ENCODE measurements around the gene DYSF.

DYSF gene

GRCh38 chr2:71664161-71664560, 210.8 kb downstream of the DYSF start:
- DNase-seq = no peak

- DNase-seq = no peak
Observed at GRCh38 chr2:71665168-71666093, 212.1 kb downstream of the DYSF start.

DNA sequence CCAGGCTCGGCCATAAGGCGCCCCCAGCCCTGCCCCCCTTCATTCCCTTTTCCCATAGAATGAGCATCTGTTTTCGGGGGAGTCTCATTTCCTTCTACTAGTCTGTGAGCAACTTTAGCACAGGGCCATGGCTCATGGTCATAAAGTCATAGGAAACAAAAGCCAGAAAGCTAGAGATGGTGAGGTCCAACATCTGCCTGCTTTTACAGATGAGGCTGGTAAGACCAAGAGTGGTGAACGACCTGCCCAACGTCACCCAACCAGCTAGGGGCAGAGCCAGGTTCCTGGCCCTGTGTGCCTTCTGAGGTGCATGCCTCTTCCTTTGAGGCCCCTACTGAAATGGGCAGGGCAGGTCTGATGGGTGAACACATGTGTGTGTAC, 212.7 kb downstream of the DYSF start:
- no peak for DNase-seq

DNA sequence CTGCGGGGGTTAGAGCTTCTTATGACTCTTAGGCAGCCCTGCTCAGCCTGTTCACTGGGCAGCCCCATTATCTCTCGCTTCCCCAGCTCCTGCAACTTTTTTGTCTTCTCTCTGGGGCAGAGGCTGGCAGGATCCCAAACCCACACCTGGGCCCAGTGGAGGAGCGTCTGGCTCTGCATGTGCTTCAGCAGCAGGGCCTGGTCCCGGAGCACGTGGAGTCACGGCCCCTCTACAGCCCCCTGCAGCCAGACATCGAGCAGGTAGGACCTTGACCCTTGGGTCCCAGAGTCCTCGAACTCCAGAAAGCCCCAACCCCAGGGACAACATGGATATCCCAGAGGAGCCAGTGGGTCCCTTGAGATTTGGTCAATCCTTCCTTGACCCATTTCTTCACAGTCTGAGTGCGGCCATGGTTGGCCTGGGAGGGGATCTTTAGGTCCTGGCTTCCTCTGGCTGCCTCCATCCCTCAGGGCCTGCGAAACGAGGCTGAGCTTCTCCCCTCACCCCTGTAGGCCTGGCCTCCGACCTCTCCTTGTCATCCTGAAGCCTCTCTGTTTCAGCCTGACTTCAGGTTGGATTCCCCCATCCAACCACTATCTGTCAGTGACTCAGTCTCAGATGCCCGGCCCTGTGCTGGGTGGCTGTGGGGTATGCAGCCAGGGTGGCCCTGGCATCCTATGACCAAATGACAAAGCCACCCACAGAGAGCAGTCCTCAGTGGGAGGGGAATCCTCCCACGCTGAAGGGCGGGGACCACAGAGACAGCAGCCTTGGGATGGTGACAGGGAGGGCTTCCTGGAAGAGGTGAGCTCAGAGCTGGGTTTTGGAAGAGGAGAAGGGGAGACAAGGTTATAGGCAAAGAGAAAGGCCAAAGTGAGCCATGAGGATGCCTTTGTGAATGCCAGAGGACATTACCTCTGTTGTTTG, 214.2 kb downstream of the DYSF start:
- DNase-seq = no peak

DNA sequence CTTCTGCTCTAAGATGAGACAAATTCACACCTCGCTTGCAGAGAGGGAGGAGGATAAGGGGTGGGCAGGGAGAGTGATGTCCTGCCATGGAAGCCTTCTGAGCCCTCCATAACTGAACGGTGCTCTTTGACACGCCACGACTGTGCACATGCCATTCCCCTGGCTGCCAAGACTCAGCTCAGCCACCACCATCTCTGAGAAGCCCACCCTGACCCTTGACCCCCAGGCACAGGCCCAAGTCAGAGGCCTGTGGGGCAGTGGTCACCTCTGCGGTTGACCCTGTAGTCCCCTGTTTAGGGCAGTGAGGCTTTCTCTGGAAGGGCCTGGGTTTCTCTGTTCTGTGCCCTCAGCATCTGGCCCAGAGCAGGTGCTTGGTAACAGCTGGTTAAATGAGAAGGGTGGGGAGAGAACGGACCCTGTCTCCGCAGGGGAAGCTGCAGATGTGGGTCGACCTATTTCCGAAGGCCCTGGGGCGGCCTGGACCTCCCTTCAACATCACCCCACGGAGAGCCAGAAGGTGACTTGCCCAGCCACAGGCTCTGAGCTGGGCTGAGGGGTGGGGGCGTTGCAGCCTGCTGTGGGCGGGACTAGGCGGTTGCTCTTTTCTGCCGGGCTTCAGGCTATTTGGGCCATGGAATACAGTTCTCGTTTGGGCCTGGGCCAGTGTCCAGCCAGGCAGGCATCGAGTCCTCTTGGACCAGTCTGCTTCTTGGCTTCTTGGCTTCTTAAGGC, 215.1 kb downstream of the DYSF start:
- DNase-seq = no peak

DNA sequence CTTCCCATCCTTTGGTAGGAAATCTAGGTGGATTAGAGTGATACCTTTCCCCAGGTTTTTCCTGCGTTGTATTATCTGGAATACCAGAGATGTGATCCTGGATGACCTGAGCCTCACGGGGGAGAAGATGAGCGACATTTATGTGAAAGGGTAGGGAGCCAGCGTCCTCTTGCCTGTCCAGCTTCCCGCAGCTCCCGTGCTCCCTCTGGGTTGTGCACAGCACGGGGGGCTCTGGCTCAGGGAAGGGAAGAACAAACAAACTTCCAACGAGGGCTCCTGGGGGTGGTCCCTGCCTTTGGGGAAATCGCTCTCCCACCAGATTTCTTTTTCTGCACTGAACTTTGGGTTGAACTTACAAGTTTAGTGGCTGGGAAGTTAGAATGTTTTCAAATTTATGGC, 215.7 kb downstream of the DYSF start:
- no peak for DNase-seq

- DNase-seq = no peak
Observed at GRCh38 chr2:71669628-71670429, 216.5 kb downstream of the DYSF start.

DNA sequence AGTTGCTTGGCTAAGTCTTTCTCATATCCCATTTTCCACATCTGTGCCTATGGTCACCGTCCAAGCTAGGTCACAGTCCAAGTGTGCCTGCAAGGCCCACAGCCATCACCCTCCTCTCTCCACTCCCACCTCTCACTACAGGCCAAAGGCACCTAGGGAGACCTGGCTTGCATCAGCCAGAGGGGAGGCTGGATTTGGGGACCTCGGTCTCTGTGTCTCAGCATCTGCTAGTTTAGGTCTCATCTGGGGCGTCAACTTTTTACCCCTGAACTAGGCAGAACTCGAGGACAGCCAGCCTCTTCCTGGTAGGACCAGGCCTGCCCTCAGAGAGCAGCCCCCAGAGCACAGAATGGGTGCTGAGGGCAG, 217.1 kb downstream of the DYSF start:
- no peak for DNase-seq

DNA sequence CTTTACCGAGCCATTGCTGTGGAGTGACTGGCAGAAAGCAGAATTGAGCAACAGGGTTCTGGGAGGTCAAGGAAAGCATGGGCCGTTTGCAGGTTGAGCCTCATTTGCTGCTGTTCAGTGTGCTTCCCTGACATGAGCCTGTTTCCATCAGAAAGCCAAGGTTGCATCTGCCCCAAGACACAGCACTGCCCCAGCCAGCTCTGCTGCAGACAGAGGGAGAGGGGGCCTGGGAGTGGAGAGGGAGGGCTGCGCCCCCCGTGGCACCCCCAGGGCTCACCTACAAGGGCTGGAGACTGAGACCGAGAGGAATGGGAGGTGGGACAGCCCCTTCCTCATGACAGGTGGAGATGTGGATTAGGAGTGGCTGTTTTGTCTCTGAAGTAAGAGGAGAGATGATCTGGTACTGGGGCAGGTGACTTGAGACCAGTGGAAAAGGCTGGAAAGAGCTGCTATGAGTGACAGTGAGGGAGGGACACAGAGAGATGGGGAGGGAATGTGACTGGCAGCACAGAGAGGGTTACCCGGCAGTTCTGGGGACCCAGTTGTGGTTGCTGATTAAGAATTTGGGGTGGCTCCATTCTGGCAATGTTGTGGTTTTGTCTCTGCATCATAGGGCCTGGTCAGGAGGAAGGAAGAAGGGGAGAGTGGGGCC, 218.0 kb downstream of the DYSF start:
- DNase-seq = no peak

DNA sequence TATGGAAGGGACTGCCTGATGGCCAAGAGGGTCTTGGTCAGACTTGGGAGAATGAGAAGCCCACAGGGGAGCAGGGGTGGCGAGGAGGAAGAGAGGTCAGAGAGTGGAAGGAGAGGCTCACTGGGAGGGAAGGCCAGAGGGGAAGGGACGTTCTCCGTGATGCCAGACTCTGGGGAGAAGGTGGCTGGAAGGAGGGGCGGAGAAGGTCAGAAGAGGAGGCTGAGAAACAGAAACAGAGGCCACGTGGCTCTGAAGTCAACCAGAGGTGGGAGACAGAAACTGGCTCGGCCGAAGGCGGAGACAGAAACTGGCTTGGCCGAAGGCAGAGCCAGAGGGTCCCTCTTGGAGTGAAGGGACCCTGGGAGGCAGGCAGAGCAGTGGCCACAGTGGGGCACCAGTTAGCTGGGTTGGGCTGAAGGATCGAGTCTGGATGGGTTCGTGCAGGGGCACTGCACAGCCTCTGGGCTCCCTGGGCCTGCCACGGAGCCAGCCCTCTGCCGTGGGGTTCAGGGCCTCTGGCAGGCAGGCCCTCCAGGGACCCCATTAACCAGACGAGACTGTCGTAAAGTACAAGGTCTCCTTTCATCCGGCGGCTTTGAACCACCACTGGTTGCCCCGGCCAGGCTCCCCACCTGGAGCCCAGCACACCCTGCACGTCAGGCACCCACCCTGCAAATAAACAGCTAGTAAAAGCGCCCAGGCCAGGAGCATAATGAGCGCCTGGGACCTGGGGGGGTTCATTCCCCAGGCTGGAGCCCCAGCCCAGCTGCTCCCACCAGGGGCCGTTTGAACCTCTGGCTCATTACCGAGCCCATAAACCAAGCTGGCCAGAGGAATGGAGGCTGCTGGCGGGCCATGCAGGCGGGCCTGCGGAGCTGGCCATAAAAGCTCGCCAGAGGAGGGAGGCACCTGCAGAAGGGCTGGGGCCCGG, 218.8 kb downstream of the DYSF start:
- DNase-seq = no peak

- no peak for DNase-seq
Observed at GRCh38 chr2:71672826-71673795, 219.8 kb downstream of the DYSF start.

- DNase-seq = no peak
Observed at GRCh38 chr2:71674158-71674851, 220.9 kb downstream of the DYSF start.

DNA sequence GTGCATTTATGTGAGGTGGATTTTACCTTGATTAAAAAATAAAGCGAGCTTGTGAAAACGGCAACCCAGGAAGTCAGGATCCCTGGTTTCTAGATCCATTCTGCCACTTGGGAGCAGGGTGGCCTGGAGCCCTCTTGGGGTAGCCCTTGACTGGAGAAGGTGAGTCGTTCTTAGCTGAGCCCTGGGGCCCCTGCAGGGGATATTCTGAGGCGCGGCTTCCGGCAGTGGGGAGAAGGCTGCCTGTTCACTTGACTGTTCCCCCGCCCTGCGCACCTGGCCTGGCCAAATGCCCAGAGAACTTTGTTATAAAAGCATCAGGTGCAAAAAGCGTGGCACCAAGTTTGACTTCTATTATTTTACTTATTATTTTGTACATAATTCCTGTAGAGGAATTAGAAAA, 221.9 kb downstream of the DYSF start:
- peak; percentile 59 for DNase-seq

GRCh38 chr2:71678874-71679273, 225.5 kb downstream of the DYSF start:
- DNase-seq = no peak

DNA sequence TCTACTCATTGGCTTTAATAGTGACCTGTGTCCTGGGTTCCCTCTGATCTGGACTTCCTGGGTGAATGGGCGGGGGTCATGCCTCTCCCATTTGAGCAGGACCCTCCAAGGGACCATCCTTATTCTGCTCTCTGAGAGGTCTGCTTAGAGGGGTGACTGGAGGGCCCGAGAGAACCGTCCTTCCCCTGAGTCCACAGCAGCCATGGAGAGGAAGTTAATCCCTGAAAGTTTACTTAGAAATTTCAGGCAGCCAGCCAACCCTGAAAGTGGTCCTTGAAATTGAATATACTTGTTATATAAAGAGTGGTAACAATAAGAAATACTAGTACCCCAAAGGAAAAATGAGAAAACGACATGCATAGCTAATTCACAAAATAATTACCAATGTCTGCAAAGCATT, 226.1 kb downstream of the DYSF start:
- peak; percentile 49 for DNase-seq

DNA sequence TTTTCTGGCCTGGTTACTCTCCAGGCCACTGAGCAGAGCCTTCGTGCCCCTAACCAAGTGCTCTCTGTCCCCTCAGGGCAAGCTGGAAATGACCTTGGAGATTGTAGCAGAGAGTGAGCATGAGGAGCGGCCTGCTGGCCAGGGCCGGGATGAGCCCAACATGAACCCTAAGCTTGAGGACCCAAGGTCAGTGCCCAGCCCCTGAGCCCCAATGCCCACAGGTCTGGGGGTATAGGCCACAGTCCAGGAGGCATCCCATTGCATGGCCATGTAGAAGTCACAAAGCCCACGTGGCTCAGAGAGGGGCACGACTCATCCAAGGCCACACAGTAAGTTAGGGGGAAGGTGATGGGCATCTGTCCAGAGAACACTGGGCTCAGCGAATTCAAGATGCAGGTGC, 227.6 kb downstream of the DYSF start:
- DNase-seq = no peak

GRCh38 chr2:71681626-71682025, 228.3 kb downstream of the DYSF start:
- DNase-seq = no peak

DNA sequence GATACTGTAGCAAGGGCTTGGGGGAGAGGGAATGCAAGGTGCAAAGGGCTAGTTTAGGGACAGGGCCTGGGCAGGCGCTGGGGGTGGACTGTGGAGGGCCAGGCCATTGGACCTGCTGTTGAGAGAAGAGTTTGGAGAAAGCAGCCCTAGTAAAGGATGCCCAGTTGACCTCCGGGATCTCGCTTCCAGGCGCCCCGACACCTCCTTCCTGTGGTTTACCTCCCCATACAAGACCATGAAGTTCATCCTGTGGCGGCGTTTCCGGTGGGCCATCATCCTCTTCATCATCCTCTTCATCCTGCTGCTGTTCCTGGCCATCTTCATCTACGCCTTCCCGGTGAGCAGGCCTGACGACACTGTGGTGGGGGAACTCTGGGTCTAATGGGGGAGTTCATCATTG, 229.0 kb downstream of the DYSF start:
- DNase-seq = no peak

DNA sequence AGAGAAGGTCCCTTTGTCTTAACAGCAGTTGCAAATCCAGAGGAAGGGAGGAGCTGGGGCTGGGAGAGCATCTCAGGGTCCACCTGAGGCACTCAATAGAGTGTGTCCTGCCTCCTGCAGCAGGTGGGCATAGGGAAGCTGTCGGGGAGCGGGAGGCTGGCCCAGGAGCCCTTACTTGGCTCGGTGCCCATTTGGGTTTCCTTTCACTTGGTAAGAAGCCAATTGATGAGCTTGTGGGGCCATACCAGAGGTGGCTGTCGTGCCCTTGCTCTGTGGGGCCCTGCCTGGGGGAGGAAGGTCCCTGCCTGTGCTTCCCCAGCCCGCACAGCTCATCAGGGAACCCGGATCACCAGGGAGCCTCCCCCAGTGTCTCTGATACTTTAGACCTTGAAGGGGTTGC, 229.7 kb downstream of the DYSF start:
- peak; percentile 38 for DNase-seq

Measured in NCI-H510A treated with DMSO at 0.1 percent for 48 hours (cell line).